ENCODE results near the gene PLEKHG3.

Gene PLEKHG3

DNA sequence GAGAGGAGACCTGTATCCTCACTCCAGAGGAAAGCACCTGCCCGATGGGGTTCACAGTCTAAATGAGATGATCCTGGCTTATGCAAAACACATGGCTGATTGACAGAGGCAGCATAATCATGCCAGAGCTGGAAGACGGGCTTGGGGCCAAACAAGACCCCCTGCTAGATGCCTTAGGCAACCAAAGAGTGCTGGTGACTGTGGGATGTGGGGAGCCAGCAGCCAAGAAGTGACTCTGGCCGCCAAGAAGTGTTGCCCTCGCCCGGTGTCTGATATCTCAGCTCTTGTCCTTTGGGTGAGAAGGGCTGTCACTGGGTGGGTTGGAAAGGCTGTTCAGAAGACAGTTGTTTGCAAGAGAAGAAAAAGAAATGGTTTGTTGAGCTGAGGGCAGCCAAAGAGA, 56.7 kb downstream of the PLEKHG3 start:
- H3K9ac ChIP-seq: no peak overlapping the region

DNA sequence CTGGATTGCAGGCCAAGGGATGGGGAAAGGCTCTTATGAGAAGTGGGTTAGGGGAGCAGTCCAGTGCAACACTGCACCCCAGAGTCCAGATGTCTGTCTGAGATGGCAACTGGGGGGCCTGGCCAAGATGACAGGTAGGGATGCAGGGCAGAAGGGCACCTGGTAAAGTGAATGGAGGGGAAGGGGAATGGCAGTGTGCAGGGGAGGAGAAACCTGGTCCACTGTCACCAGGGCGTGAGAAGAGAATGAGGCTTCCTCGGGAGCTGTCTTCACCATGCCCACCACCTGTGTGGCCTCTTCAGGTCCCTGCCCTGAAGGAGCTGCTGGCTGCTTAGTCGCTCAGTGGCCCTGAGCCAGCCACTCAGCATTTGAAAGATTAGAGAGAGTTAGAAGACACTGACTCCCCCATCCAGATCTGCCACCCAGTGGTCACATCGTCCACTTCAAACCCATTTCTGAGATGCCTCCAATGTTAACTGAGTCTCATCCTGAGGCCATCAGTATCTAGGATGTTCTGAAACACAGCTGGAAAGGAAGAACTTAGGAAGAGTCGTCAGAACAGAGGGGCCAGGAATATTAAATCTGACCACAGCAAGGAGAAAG, 57.3 kb downstream of the PLEKHG3 start:
- Histone ChIP-seq H3K36me3 (ENCODE audit: control insufficient read depth, insufficient read depth, low read length) (no peaks in the 10 kb centered on the region), H3K27ac (peak overlapping the region; percentile 66), H3K4me1 (peaks cover 40% of the 10 kb centered on the region), H3K79me2 (no peaks in the 10 kb centered on the region), H3K4me2 (ENCODE audit: low read length) (peak overlapping the region; percentile 27), H3K9ac (no peak overlapping the region), H3K9me3 (ENCODE audit: control insufficient read depth, low read length) (no peaks in the 10 kb centered on the region), H2AFZ (peak overlapping the region; percentile 65), H3K4me3 (ENCODE audit: low read depth, low read length) (no peak overlapping the region), H3K27me3 (ENCODE audit: control insufficient read depth, insufficient read depth, low read length) (no peaks in the 10 kb centered on the region)
- TF ChIP-seq, protein P1, sequence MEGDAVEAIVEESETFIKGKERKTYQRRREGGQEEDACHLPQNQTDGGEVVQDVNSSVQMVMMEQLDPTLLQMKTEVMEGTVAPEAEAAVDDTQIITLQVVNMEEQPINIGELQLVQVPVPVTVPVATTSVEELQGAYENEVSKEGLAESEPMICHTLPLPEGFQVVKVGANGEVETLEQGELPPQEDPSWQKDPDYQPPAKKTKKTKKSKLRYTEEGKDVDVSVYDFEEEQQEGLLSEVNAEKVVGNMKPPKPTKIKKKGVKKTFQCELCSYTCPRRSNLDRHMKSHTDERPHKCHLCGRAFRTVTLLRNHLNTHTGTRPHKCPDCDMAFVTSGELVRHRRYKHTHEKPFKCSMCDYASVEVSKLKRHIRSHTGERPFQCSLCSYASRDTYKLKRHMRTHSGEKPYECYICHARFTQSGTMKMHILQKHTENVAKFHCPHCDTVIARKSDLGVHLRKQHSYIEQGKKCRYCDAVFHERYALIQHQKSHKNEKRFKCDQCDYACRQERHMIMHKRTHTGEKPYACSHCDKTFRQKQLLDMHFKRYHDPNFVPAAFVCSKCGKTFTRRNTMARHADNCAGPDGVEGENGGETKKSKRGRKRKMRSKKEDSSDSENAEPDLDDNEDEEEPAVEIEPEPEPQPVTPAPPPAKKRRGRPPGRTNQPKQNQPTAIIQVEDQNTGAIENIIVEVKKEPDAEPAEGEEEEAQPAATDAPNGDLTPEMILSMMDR (IDR thresholded peaks at IDR 0.05): no peak

More for the DNA sequence above, 56.7 kb downstream of the PLEKHG3 start:
- TF ChIP-seq, protein P1 (IDR thresholded peaks at IDR 0.05): no peak
- H3K27me3 ChIP-seq (ENCODE audit: control insufficient read depth, insufficient read depth, low read length): no peaks in the 10 kb centered on the region
- H3K27ac ChIP-seq: peak overlapping the region; percentile 66
- H3K9me3 ChIP-seq (ENCODE audit: control insufficient read depth, low read length): no peaks in the 10 kb centered on the region
- no peak overlapping the region for H3K4me2 ChIP-seq (ENCODE audit: low read length)
- H2AFZ ChIP-seq: no peak overlapping the region
- H3K4me3 ChIP-seq (ENCODE audit: low read depth, low read length): no peak overlapping the region
- peaks cover 44% of the 10 kb centered on the region for H3K4me1 ChIP-seq
- H3K79me2 ChIP-seq: no peaks in the 10 kb centered on the region
- H3K36me3 ChIP-seq (ENCODE audit: control insufficient read depth, insufficient read depth, low read length): no peaks in the 10 kb centered on the region

DNA sequence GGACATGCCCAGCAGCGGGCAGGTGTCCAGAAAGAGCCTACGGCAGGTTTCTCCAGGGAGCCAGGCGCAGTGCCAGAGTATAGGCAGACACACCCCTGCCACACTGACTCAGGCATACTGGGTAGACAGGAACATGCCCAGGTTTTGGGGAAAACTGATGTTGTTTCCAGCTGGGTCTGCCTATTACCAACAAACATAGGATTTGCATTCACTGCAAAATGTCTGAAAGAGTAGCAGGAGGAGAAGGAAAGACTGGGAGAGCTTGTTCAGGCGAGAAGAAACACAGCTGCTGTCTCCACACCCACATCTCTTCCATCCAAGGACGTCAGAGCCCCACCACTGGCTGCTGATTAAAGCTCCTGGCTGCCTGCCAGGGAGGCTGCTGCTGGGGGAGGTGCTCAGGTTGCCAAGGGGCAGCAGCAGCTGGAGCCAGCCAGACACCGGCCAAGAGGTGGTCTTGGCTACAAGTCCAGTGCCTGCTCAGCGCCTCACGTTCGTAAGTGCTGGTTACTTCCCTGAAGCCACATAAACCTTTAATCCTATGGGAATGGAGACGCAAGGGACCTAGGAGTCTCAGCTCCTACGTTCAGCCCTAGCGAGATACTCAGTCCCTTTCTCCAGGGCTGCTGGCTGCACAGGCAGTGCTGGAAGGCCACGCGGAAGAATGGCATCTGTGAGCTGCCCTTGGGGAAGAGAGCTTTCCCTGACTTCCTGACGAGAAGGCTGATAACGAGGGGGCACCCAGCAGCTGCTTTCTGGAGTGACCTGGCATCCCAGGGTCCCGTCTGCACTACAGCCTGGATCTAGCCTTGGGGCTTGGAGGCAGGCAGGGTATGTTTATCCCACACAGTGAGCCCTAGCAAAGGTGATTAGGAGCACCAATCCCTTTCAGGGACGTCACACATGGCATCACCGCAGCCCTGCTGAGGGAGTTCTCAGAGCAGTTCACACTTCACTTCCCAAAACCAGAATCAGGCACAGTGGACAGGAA, 58.1 kb downstream of the PLEKHG3 start:
- Histone ChIP-seq H3K4me3 (ENCODE audit: low read depth, low read length) (no peak overlapping the region), H3K79me2 (no peaks in the 10 kb centered on the region), H3K27me3 (ENCODE audit: control insufficient read depth, insufficient read depth, low read length) (no peaks in the 10 kb centered on the region), H2AFZ (peak overlapping the region; percentile 65), H3K4me2 (ENCODE audit: low read length) (peak overlapping the region; percentile 27), H3K36me3 (ENCODE audit: control insufficient read depth, insufficient read depth, low read length) (no peaks in the 10 kb centered on the region), H3K4me1 (peaks cover 38% of the 10 kb centered on the region), H3K9me3 (ENCODE audit: control insufficient read depth, low read length) (no peaks in the 10 kb centered on the region), H3K9ac (no peak overlapping the region), H3K27ac (peak overlapping the region; percentile 66)
- TF ChIP-seq, protein P1 (IDR thresholded peaks at IDR 0.05): no peak

DNA sequence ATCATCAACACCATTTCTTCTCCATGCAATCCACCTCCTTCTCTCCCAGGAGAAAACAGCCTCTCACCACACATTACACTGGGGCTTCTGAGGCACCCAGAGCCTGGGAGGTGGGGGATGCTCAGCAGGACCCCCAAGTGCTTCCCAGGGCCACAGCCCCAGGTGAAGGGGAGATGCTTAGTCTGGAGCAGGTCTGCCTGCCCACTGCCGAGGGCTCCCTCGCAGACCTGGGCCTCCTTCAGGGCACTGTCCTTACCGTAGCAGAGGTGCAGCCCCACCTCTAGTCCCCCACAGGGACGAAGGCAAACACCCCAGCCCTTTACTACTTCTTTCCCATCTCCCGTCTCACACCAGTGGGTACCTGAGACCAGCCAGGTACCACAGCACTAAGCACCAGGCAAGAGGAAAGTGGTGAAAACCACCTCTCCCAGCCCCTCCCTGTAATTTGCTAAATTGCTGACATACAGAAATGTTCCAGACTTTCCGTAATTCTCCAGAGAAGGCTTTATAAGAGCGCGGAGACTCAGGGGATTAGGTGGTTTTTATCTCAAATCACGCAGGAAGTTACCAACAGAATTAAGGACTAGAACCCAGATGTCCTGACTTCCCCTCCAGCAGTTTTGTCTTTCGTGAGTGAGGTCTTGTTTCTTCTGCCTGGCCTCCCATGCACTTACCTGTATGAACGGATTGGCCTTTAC, 59.0 kb downstream of the PLEKHG3 start:
- Histone ChIP-seq H3K9me3 (ENCODE audit: control insufficient read depth, low read length) (no peaks in the 10 kb centered on the region), H3K79me2 (no peaks in the 10 kb centered on the region), H3K36me3 (ENCODE audit: control insufficient read depth, insufficient read depth, low read length) (no peaks in the 10 kb centered on the region), H3K4me2 (ENCODE audit: low read length) (no peak overlapping the region), H3K9ac (no peak overlapping the region), H2AFZ (no peak overlapping the region), H3K4me1 (peaks cover 29% of the 10 kb centered on the region), H3K4me3 (ENCODE audit: low read depth, low read length) (no peak overlapping the region), H3K27me3 (ENCODE audit: control insufficient read depth, insufficient read depth, low read length) (no peaks in the 10 kb centered on the region), H3K27ac (no peak overlapping the region)
- TF ChIP-seq, protein P1 (IDR thresholded peaks at IDR 0.05): no peak

Data from parathyroid adenoma (tissue), 2 donors.